Measurements from ENCODE around the gene MESP2. TPM values are rescaled to one million over a fixed set of nuclear protein-coding genes. Genes with fewer than 3 reads are reported as not detected.

Gene MESP2
- total and polyA plus RNA-seq, 2 donors = 0.16 to 0.19 TPM

DNA sequence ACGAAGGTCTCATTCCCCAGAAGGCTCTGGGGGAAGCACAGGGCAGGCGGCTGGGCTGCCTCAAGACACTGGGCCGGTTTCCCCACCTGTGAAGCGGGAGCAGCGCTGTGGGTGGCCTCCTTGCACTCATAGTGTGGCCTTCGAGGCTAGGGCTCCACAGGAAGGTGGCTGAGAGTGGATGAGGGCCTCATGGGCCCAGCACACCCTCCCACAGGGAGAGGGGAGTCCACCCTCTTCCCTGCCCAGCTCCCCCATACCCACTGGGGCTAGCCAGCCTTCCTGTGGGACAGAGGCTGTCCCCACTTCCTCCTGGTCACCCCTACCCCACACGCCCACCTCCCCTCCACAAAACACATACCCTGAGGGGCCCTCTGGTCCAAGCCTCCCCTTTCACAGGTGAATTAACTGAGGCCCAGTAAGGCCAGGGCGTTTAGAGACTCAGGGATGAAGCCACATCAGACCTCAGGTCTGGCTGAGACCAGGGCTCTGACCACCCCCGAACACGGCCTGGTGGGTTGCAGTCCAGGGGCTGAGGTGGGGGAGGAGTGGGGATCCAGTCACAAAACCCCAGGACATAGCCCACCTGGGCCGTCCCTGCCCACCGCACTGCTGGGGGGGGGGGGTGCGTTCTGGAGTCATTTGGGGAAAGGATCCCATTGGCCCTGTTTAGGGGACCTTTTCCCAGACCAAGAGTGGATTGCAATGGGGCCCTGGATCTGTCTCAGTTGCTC lies 37.4 kb downstream of the MESP2 start:
- WGBS = 86% methylated on average over 13 of the region's 13 CpGs
- peak overlapping the region in 1 of 2 donors; percentile 5 for H3K4me3 ChIP-seq (ENCODE audit: low read length in 2 of 2)
- no peak overlapping the region for H3K27ac ChIP-seq (ENCODE audit: low read depth in 1 of 2, low read length in 1 of 2)
- H3K4me1 ChIP-seq (ENCODE audit: control insufficient read depth in 2 of 2, insufficient read depth in 2 of 2, low read length in 2 of 2) = peaks cover 0 to 3% of the 10 kb centered on the region in 2 donors
- H3K36me3 ChIP-seq (ENCODE audit: control insufficient read depth in 2 of 2, insufficient read depth in 2 of 2, low read length in 1 of 2) = no peaks in the 10 kb centered on the region
- peaks cover 8 to 11% of the 10 kb centered on the region in 2 donors for H3K9me3 ChIP-seq (ENCODE audit: control insufficient read depth in 2 of 2, insufficient read depth in 1 of 2, low read length in 1 of 2)
- peaks cover 39 to 59% of the 10 kb centered on the region in 2 donors for H3K27me3 ChIP-seq (ENCODE audit: control insufficient read depth in 2 of 2, insufficient read depth in 1 of 2, low read length in 1 of 2)
- no peak for DNase-seq (ENCODE audit: low read depth in 6 of 9, low spot score in 9 of 9)

DNA sequence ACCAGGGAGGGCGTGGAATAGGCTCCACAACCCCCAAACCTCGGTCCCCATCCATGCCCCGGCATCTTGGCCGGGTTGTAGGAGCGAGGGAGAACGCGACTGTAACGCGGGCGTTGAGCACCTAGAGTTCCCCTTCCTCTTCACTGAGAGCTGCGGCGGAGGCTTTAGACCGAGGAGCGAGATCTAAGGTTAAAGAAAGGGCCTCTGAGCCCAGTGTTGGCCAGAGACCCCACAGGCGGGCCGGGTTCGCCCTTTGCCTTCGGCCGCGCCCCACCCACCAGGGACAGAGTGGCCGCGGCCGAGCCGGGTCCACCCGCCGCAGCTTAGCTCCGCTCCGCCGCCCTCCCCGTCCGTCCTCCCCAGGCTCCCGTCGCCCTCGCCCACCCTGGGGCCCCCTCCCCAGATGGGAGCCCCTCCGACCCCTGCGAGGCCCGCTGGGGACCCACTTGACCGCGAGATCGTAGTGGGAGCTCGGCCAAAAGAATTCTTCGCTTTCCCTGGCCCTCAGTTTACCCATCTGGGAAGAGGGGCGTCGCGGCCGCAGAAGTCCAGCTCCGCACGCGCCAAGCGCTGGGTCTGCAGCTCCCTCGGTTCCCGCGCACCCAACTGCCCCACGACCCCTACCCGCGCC lies 38.1 kb downstream of the MESP2 start:
- no peak for DNase-seq (ENCODE audit: low read depth in 6 of 9, low spot score in 9 of 9)
- H3K9me3 ChIP-seq (ENCODE audit: control insufficient read depth in 2 of 2, insufficient read depth in 1 of 2, low read length in 1 of 2) = peaks cover 8 to 11% of the 10 kb centered on the region in 2 donors
- peaks cover 0 to 3% of the 10 kb centered on the region in 2 donors for H3K4me1 ChIP-seq (ENCODE audit: control insufficient read depth in 2 of 2, insufficient read depth in 2 of 2, low read length in 2 of 2)
- H3K4me3 ChIP-seq (ENCODE audit: low read length in 2 of 2) = peak overlapping the region; percentile 5 to 55
- no peaks in the 10 kb centered on the region for H3K36me3 ChIP-seq (ENCODE audit: control insufficient read depth in 2 of 2, insufficient read depth in 2 of 2, low read length in 1 of 2)
- H3K27ac ChIP-seq (ENCODE audit: low read depth in 1 of 2, low read length in 1 of 2) = no peak overlapping the region
- peaks cover 39 to 59% of the 10 kb centered on the region in 2 donors for H3K27me3 ChIP-seq (ENCODE audit: control insufficient read depth in 2 of 2, insufficient read depth in 1 of 2, low read length in 1 of 2)
- 6% methylated on average over 56 of the region's 56 CpGs for WGBS

DNA sequence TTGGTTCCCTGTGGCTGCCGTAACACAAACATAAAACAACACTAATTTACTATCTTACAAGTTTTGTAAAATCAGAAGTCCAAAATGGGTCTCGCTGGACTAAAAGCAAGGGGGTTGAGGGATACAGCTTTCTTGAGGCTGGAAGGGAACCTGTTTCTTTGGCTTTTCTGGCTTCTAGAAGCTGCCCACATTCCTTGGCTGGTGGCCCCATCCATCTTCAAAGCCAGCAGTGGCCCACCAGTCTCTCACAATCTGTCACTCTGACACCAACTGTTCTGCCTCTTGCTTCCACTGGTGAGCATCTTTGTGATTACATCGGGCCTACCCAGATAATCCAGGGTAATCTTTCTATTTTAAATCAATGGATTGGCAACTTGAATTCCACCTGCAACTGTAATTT lies 39.6 kb downstream of the MESP2 start:
- H3K27ac ChIP-seq (ENCODE audit: low read depth in 1 of 2, low read length in 1 of 2) = no peak overlapping the region
- peaks cover 8 to 11% of the 10 kb centered on the region in 2 donors for H3K9me3 ChIP-seq (ENCODE audit: control insufficient read depth in 2 of 2, insufficient read depth in 1 of 2, low read length in 1 of 2)
- H3K27me3 ChIP-seq (ENCODE audit: control insufficient read depth in 2 of 2, insufficient read depth in 1 of 2, low read length in 1 of 2) = peaks cover 39 to 58% of the 10 kb centered on the region in 2 donors
- no peaks in the 10 kb centered on the region for H3K36me3 ChIP-seq (ENCODE audit: control insufficient read depth in 2 of 2, insufficient read depth in 2 of 2, low read length in 1 of 2)
- over 99% methylated on average over 3 of the region's 3 CpGs for WGBS
- no peak overlapping the region for H3K4me3 ChIP-seq (ENCODE audit: low read length in 2 of 2)
- no peak for DNase-seq (ENCODE audit: low read depth in 6 of 9, low spot score in 9 of 9)
- peaks cover 0 to 3% of the 10 kb centered on the region in 2 donors for H3K4me1 ChIP-seq (ENCODE audit: control insufficient read depth in 2 of 2, insufficient read depth in 2 of 2, low read length in 2 of 2)

DNA sequence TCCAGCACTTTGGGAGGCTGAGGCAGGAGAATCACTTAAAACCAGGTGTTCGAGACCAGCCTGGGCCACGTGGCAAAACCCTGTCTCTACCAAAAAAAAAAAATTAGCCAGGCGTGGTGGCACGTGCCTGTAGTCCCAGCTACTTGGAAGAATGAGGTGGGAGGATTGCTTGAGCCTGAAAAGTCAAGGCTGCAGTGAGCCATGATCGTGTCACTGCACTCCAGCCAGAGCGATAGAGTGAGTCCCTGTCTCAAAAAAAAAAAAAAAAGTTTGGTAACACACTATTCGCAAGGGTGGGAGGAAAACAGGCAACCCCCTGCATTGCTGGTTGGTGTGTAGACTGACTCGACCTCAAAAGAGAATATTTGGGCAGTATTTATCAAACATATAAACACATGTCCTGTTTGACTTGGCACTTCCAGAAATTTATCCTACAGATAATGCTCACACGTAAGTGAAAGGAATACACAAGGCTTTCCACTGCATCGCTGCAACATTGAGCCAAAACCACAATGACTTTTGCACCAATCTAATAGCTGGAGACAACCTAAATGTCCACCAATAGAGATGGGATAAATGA lies 41.7 kb downstream of the MESP2 start:
- Histone ChIP-seq H3K36me3 (ENCODE audit: control insufficient read depth in 2 of 2, insufficient read depth in 2 of 2, low read length in 1 of 2) (no peaks in the 10 kb centered on the region), H3K4me1 (ENCODE audit: control insufficient read depth in 2 of 2, insufficient read depth in 2 of 2, low read length in 2 of 2) (peaks cover 0 to 3% of the 10 kb centered on the region in 2 donors), H3K4me3 (ENCODE audit: low read length in 2 of 2) (no peak overlapping the region), H3K27ac (ENCODE audit: low read depth in 1 of 2, low read length in 1 of 2) (no peak overlapping the region), H3K27me3 (ENCODE audit: control insufficient read depth in 2 of 2, insufficient read depth in 1 of 2, low read length in 1 of 2) (peaks cover 41 to 49% of the 10 kb centered on the region in 2 donors), H3K9me3 (ENCODE audit: control insufficient read depth in 2 of 2, insufficient read depth in 1 of 2, low read length in 1 of 2) (peaks cover 8 to 11% of the 10 kb centered on the region in 2 donors)
- WGBS = 93% methylated on average over 10 of the region's 10 CpGs
- DNase-seq (ENCODE audit: low read depth in 6 of 9, low spot score in 9 of 9) = no peak

DNA sequence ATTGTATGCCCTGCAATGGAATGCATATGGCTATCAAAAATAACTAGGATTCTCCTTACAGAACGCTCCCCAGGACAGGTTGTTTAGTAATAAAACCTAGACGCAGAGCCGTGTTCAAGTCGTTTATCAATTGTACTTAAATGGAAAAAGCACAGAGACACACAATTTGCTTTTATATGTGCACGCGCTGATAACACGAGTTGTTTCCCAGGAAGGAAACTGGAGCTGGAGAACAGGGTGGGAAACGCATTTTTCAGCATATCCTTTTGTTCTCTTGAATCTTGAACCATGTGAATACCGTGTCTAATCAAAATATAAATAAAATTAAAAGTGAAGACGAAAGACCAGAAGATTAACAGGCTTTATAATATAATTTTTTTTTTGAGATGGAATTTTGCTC lies 42.2 kb downstream of the MESP2 start:
- no peak for DNase-seq (ENCODE audit: low read depth in 6 of 9, low spot score in 9 of 9)
- Histone ChIP-seq H3K4me3 (ENCODE audit: low read length in 2 of 2) (no peak overlapping the region), H3K9me3 (ENCODE audit: control insufficient read depth in 2 of 2, insufficient read depth in 1 of 2, low read length in 1 of 2) (peaks cover 8 to 11% of the 10 kb centered on the region in 2 donors), H3K36me3 (ENCODE audit: control insufficient read depth in 2 of 2, insufficient read depth in 2 of 2, low read length in 1 of 2) (no peaks in the 10 kb centered on the region), H3K27ac (ENCODE audit: low read depth in 1 of 2, low read length in 1 of 2) (no peak overlapping the region), H3K4me1 (ENCODE audit: control insufficient read depth in 2 of 2, insufficient read depth in 2 of 2, low read length in 2 of 2) (peaks cover 0 to 3% of the 10 kb centered on the region in 2 donors), H3K27me3 (ENCODE audit: control insufficient read depth in 2 of 2, insufficient read depth in 1 of 2, low read length in 1 of 2) (peaks cover 36 to 44% of the 10 kb centered on the region in 2 donors)
- WGBS = 92% methylated on average over 10 of the region's 10 CpGs

DNA sequence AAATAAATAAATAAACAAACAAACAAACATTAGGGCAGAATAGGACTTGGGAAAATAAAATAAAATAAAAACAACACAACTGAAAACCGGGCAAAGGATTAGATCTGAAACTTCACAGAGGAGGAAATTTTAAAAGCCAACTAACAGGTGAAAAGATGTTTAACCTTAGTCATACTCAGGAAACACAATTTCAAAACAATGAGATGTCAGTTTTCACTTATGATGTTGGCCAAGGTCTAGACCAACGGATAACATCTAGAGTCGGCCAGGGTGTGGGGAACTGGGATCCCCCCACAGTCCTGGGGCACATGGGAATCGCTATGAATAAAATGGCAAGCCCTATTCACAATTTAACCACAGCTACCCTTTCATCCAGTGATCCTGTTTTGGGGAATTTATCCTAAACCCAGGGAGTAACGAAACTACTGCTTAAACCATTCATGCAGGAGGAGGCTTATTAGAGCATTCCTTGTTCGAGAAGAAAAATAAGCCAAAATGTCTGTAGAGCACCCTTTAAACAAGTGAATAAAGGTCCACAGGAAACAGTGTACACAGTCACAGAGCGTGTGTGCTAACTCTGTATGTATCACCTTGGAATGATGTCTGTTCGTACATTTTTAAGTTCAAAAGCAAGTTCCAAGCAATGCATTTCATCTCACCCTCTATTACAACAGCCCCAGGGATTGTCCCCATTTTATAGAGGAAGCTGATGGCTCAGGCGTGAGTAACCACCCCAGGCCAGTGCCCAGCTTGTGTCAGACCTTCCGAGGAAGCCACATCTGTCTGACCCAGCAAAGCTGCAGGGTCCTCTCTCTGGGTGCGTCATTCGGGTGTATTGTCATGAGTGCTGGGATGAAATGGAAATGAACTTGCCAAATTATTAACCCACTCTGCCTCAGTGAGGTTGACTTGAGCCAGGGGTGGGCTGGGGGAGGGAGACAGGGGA lies 44.8 kb downstream of the MESP2 start:
- peaks cover 10 to 18% of the 10 kb centered on the region in 2 donors for H3K27me3 ChIP-seq (ENCODE audit: control insufficient read depth in 2 of 2, insufficient read depth in 1 of 2, low read length in 1 of 2)
- 64% methylated on average over 12 of the region's 12 CpGs for WGBS
- DNase-seq (ENCODE audit: low read depth in 6 of 9, low spot score in 9 of 9) = no peak

DNA sequence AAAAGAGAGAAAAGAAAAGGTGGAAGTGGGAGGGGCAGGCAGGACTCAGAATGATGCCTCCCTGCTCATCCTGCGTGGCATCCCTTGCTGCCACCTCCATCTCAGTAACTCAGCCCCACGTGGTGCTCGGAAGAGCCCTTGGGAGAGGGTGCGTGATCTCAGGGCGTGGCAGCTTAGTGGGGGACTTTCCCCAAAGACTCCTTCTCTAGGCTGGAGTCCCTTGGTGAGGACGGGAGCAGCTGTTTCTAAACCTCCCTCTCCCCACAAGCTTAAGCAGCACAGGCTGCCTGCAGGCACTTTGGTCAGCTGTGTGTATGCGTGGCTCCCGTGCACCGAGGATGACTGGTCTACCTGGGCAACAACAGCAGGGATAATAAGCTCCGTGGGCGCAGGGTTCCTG lies 45.9 kb downstream of the MESP2 start:
- DNase-seq (ENCODE audit: low read depth in 6 of 9, low spot score in 9 of 9) = no peak
- WGBS = 79% methylated on average over 11 of the region's 11 CpGs
- Histone ChIP-seq H3K27me3 (ENCODE audit: control insufficient read depth in 2 of 2, insufficient read depth in 1 of 2, low read length in 1 of 2) (peaks cover 2 to 7% of the 10 kb centered on the region in 2 donors), H3K9me3 (ENCODE audit: control insufficient read depth in 2 of 2, insufficient read depth in 1 of 2, low read length in 1 of 2) (no peaks in the 10 kb centered on the region), H3K4me1 (ENCODE audit: control insufficient read depth in 2 of 2, insufficient read depth in 2 of 2, low read length in 2 of 2) (no peaks in the 10 kb centered on the region), H3K4me3 (ENCODE audit: low read length in 2 of 2) (no peak overlapping the region), H3K27ac (ENCODE audit: low read depth in 1 of 2, low read length in 1 of 2) (no peak overlapping the region), H3K36me3 (ENCODE audit: control insufficient read depth in 2 of 2, insufficient read depth in 2 of 2, low read length in 1 of 2) (no peaks in the 10 kb centered on the region)

More for the DNA sequence above, 44.8 kb downstream of the MESP2 start:
- no peak overlapping the region for H3K4me3 ChIP-seq (ENCODE audit: low read length in 2 of 2)
- H3K36me3 ChIP-seq (ENCODE audit: control insufficient read depth in 2 of 2, insufficient read depth in 2 of 2, low read length in 1 of 2) = no peaks in the 10 kb centered on the region
- no peaks in the 10 kb centered on the region for H3K4me1 ChIP-seq (ENCODE audit: control insufficient read depth in 2 of 2, insufficient read depth in 2 of 2, low read length in 2 of 2)
- H3K9me3 ChIP-seq (ENCODE audit: control insufficient read depth in 2 of 2, insufficient read depth in 1 of 2, low read length in 1 of 2) = peaks cover 0 to under 1% of the 10 kb centered on the region in 2 donors
- H3K27ac ChIP-seq (ENCODE audit: low read depth in 1 of 2, low read length in 1 of 2) = no peak overlapping the region

DNA sequence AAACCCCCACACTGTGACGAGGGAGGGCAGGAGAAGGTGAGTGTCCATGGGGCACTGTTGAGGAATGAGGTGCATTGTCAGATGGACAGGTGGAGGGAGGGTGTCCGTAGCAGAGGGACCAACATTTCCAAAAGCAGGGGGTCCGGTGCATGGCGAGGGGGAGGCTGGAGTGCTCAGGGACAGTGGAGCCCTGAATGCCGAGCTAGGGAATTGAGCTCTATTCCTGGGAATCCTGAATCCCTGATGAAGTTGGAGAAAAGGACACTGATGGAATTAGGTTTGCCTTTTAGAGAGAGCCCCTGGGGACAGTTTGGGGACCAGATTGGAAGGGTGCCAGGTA lies 46.4 kb downstream of the MESP2 start:
- WGBS = 98% methylated on average over 5 of the region's 5 CpGs
- no peak overlapping the region for H3K4me3 ChIP-seq (ENCODE audit: low read length in 2 of 2)

More for the DNA sequence above, 46.4 kb downstream of the MESP2 start:
- H3K36me3 ChIP-seq (ENCODE audit: control insufficient read depth in 2 of 2, insufficient read depth in 2 of 2, low read length in 1 of 2) = no peaks in the 10 kb centered on the region
- H3K27me3 ChIP-seq (ENCODE audit: control insufficient read depth in 2 of 2, insufficient read depth in 1 of 2, low read length in 1 of 2) = peaks cover 2 to 5% of the 10 kb centered on the region in 2 donors
- no peak overlapping the region for H3K27ac ChIP-seq (ENCODE audit: low read depth in 1 of 2, low read length in 1 of 2)
- no peaks in the 10 kb centered on the region for H3K9me3 ChIP-seq (ENCODE audit: control insufficient read depth in 2 of 2, insufficient read depth in 1 of 2, low read length in 1 of 2)
- no peak for DNase-seq (ENCODE audit: low read depth in 6 of 9, low spot score in 9 of 9)
- no peaks in the 10 kb centered on the region for H3K4me1 ChIP-seq (ENCODE audit: control insufficient read depth in 2 of 2, insufficient read depth in 2 of 2, low read length in 2 of 2)

Data from thymus (tissue), 11 donors.